GM10248 (cell line): ENCODE measurements around the gene ARL2.
A peak's percentile ranks its signal among the peaks of the same experiment; 100 is the strongest.

Source experiments
- CTCF ChIA-PET: fragments of 300-600 bp; sonication (Branson Sonifier 250); formaldehyde crosslinking; extraction: SDS; loops from one replicate; lab custom pipeline; 2021; ENCODE audit warnings: antibody characterized with exemption; lab: Yijun Ruan, JAX
- POLR2A ChIA-PET: fragments of 350-650 bp; sonication (Branson Sonifier 250); formaldehyde crosslinking; extraction: SDS; loops from one replicate; lab custom pipeline; 2020; ENCODE audit warnings: antibody characterized with exemption; lab: Yijun Ruan, JAX
- DNase-seq: peaks from one replicate; pipeline ENCODE4 v3.0.0; 2012; ENCODE audit errors: extremely low spot score
- TF ChIP-seq, protein P1 (sequence below): IDR thresholded peaks from 2 replicates; pipeline ENCODE4 v1.5.1; 2012; ENCODE audit warnings: mild to moderate bottlenecking, low read depth; ENCODE audit errors: extremely low read depth, missing control alignments, control extremely low read depth

Gene ARL2

DNA sequence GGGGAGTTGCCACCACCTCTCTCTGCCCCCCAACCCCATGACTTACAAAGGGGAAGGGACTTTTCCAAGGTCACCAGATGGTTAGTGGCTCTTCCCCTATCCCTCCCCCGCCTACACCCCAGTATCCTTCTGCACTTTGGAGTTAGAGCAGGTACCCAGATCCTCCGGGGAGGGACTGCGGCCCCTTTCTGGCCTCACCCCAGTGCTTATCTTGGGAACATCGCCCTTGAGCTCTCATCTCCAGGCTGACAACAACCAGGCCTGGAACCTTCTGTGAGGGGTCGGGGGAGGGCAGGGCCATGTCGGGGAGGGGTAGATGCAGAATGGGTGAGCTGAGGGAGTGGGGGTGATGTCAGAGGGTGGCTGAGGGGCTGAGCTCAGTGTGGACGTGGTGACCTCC is 51.9 kb downstream of the ARL2 start:
- ChIA-PET CTCF (interaction anchor here (0.8 to 1.4 kb wide), 5 partner anchors 10 to 53 kb away, joined by 3 to 6 read pairs (median 3); partner anchors contain the start of gene ARL2), POLR2A (no interaction called here)
- DNase-seq, result no peak
- TF ChIP-seq, protein P1, sequence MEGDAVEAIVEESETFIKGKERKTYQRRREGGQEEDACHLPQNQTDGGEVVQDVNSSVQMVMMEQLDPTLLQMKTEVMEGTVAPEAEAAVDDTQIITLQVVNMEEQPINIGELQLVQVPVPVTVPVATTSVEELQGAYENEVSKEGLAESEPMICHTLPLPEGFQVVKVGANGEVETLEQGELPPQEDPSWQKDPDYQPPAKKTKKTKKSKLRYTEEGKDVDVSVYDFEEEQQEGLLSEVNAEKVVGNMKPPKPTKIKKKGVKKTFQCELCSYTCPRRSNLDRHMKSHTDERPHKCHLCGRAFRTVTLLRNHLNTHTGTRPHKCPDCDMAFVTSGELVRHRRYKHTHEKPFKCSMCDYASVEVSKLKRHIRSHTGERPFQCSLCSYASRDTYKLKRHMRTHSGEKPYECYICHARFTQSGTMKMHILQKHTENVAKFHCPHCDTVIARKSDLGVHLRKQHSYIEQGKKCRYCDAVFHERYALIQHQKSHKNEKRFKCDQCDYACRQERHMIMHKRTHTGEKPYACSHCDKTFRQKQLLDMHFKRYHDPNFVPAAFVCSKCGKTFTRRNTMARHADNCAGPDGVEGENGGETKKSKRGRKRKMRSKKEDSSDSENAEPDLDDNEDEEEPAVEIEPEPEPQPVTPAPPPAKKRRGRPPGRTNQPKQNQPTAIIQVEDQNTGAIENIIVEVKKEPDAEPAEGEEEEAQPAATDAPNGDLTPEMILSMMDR, result no peak

DNA sequence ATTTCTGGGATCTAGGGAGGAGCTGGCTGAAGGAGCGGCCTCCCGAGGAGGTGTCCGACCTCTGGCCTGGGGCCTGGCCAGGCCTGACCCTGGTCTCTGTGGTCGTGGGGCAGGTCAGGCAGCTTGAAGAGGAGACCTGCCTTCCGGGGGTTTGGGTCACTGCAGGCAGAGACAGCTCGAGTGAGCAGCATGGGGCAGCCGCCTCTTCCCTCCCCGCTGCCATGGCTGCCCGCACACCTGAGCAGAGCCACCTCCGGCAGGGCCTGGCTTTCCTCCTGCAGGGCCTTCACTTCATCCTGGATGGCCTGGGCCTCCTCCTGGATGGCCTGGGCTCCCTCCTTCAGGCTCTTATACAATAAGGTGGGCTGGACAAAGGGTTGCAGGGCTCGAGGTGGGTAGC is 52.4 kb downstream of the ARL2 start:
- TF ChIP-seq, protein P1, result no peak
- CTCF ChIA-PET, result interaction anchor here (0.8 to 1.4 kb wide), 5 partner anchors 10 to 54 kb away, joined by 3 to 6 read pairs (median 3); partner anchors contain the start of gene ARL2
- DNase-seq, result no peak
- POLR2A ChIA-PET, result no interaction called here

DNA sequence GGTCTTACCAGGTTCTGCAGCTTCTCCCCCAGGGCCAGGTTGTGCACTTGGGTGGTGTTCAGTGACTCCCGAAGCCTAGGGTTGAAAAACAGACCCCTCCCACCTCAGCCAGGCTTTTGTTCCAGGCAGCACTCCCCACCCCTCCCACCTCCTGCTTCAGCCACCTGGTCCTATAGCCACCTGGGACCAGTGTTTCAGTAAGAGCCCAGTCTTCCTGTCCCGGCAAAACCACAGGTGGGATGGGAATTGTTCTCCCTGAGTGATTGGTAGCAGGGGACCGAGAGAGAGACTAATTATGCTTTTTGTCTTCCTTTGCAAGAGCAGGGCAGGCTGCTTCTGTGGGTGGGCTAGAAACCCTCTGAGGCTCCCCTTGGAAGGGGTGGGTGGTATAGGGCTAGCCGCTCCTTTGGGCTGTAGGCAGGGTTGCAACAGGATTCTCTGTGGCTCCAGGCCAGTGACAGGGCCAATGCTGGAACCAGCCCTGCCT is 52.9 kb downstream of the ARL2 start:
- POLR2A ChIA-PET, result no interaction called here

DNA sequence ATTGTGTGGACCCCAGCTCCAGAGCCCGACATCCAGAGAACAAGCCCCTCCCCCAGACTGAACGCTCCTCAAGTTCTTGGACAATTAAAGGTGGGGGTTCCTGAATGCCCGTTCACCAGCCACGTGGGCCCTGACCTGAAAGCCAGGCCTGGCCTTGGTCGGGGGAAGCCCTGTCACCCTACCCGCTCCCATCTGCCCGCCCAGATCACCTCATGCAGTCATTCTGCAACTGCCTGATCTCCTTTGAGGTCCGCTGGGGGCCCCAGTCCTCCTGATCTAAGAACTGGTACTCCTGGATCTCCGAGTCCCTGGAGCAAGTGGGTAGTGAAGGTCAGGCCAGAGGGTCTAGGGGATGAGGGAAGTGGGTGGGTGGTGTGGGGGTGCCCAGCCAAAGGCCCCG is 53.5 kb downstream of the ARL2 start:
- DNase-seq, result peak; percentile 67
- CTCF ChIA-PET, result no interaction called here
- POLR2A ChIA-PET, result no interaction called here
- TF ChIP-seq, protein P1, result no peak

More for the DNA sequence above, 52.9 kb downstream of the ARL2 start:
- TF ChIP-seq, protein P1, result no peak
- DNase-seq, result no peak
- CTCF ChIA-PET, result interaction anchor here (0.9 to 1.3 kb wide), 3 partner anchors 12 to 54 kb away, joined by 3 to 6 read pairs (median 3); no protein-coding TSS in a partner anchor

DNA sequence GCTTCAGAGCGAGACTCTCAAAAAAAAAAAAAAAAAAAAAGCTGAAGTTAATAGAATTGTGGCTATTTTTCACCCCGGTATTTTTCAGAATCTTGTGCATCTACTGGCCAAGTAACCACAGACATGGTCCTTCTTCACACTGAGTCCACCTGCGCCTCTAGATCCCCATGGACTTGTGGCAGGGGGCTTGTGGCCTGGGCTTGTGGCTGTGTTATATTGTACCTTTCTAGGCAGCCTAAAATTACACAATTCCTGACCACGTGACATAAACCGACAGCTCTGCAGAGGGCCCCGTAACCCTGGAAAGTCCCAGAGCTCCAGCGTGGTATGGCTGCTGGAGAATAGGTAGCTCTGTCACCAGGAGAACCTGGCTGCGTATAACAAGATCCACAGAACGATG is 55.3 kb downstream of the ARL2 start:
- POLR2A ChIA-PET, result interaction anchor here (0.6 kb wide), 1 partner anchor 921 kb away, joined by 3 read pairs; no protein-coding TSS in a partner anchor
- no peak for DNase-seq
- TF ChIP-seq, protein P1, result no peak
- CTCF ChIA-PET, result interaction anchor here (0.6 to 2.7 kb wide), 5 partner anchors 9 to 225 kb away, joined by 3 to 17 read pairs (median 4); partner anchors contain the start of genes ARL2 and CDC42BPG
